Upper lobe of right lung (tissue), 1 donor: ENCODE measurements around the gene ARID5B. TPM values are rescaled to one million over a fixed set of nuclear protein-coding genes. Genes with fewer than 3 reads are reported as not detected.

Experiments used
- ATAC-seq: fragments of 200-7000 bp; cut with Tn5 transposase; one replicate; pipeline ENCODE4 v1.9.1; 2020; ENCODE audit warnings: mild to moderate bottlenecking, moderate library complexity
- DNase-seq: peaks from one replicate; pipeline ENCODE4 v3.0.0-alpha.2; 2020
- H3K27ac ChIP-seq: fragments of 200-600 bp; one replicate; pipeline ENCODE4 v1.8.0; 2022
- H3K27me3 ChIP-seq: fragments of 200-600 bp; one replicate; pipeline ENCODE4 v1.8.0; 2022; ENCODE audit warnings: mild to moderate bottlenecking
- H3K36me3 ChIP-seq: fragments of 200-600 bp; one replicate; pipeline ENCODE4 v1.8.0; 2022
- H3K4me1 ChIP-seq: fragments of 200-600 bp; one replicate; pipeline ENCODE4 v1.8.0; 2022
- H3K4me3 ChIP-seq: fragments of 200-600 bp; one replicate; pipeline ENCODE4 v1.8.0; 2022; ENCODE audit warnings: mild to moderate bottlenecking
- H3K9me3 ChIP-seq: fragments of 200-600 bp; one replicate; pipeline ENCODE4 v1.8.0; 2022
- CTCF ChIP-seq: fragments of 200-600 bp; IDR thresholded peaks from one replicate; pipeline ENCODE4 v1.8.0; 2022; ENCODE audit warnings: antibody characterized with exemption
- intact Hi-C: fragments of 100-400 bp; cut with DNase I; formaldehyde crosslinking; loops from one replicate; pipeline ENCODE4 v1.11.0; 2022
- total RNA-seq: library from RNA; stranded (reverse); fragmentation: NEBNext Ultra II Directional; extraction: Animal tissue kit (Norgen Biotek cat#: 25700); gene quantifications from one replicate; pipeline ENCODE4 v1.2.1, GENCODE V29; 2021
- donor health status: DM: no; HTN: yes; CAD: no; lungs with severe emphysema.

ARID5B gene
- total RNA-seq, 1 donor from 2014 or later: 34.1 TPM

- no peak for TF ChIP-seq CTCF
- Histone ChIP-seq H3K27ac (peak overlapping the region; percentile 95), H3K9me3 (no peaks in the 10 kb centered on the region), H3K36me3 (no peaks in the 10 kb centered on the region), H3K27me3 (no peaks in the 10 kb centered on the region), H3K4me3 (peak overlapping the region; percentile 89), H3K4me1 (peaks cover 28% of the 10 kb centered on the region)
- peak; percentile 82 for DNase-seq
- peak; percentile 51 for ATAC-seq
- intact Hi-C loops: no loop called here
Observed at GRCh38 chr10:61899997-61900828, 1.3 kb upstream of the ARID5B start.

GRCh38 chr10:61901829-61902444, 438 bp downstream of the ARID5B start:
- intact Hi-C loops: no loop called here
- no peak for ATAC-seq
- peak overlapping the region; percentile 97 for H3K27ac ChIP-seq
- no peaks in the 10 kb centered on the region for H3K36me3 ChIP-seq
- no peak for TF ChIP-seq CTCF
- no peak for DNase-seq
- H3K4me1 ChIP-seq: peaks cover 30% of the 10 kb centered on the region
- peak overlapping the region; percentile 89 for H3K4me3 ChIP-seq
- H3K27me3 ChIP-seq: no peaks in the 10 kb centered on the region
- no peaks in the 10 kb centered on the region for H3K9me3 ChIP-seq

GRCh38 chr10:61902445-61903220, 1.1 kb downstream of the ARID5B start:
- intact Hi-C loops: no loop called here
- Histone ChIP-seq H3K27ac (peak overlapping the region; percentile 97), H3K4me1 (peaks cover 30% of the 10 kb centered on the region), H3K27me3 (no peaks in the 10 kb centered on the region), H3K4me3 (peak overlapping the region; percentile 89), H3K36me3 (no peaks in the 10 kb centered on the region), H3K9me3 (no peaks in the 10 kb centered on the region)
- no peak for TF ChIP-seq CTCF
- peak; percentile 17 for ATAC-seq
- no peak for DNase-seq

GRCh38 chr10:61903221-61903927, 1.9 kb downstream of the ARID5B start:
- no peaks in the 10 kb centered on the region for H3K27me3 ChIP-seq

More at GRCh38 chr10:61903221-61903927, 1.9 kb downstream of the ARID5B start:
- peak; percentile 85 for DNase-seq
- TF ChIP-seq CTCF: peak; percentile 28
- Histone ChIP-seq H3K36me3 (no peaks in the 10 kb centered on the region), H3K27ac (peak overlapping the region; percentile 97), H3K4me1 (peaks cover 22% of the 10 kb centered on the region), H3K9me3 (no peaks in the 10 kb centered on the region), H3K4me3 (peak overlapping the region; percentile 89)
- peak; percentile 79 for ATAC-seq
- intact Hi-C loops: no loop called here
